HFF-Myc (cell line): ENCODE results near the gene ECHS1.

Source experiments
- DNase-seq: peaks from one replicate; pipeline ENCODE4 v3.0.0-alpha.2; 2011; ENCODE audit warnings: low read depth; ENCODE audit errors: extremely low read depth
- H3K4me3 ChIP-seq: replicated peaks from 2 replicates; pipeline ENCODE4 v1.5.1; 2011; ENCODE audit warnings: low read depth, mild to moderate bottlenecking, control low read depth, low read length
- CTCF ChIP-seq: IDR thresholded peaks from 2 replicates; pipeline ENCODE4 v1.5.1; 2012; ENCODE audit warnings: mild to moderate bottlenecking, low read depth, low read length, control low read depth; ENCODE audit errors: missing control alignments

ECHS1 gene

GRCh38 chr10:133332936-133333699, 40.0 kb downstream of the ECHS1 start:
- H3K4me3 ChIP-seq, result no peak overlapping the region
- DNase-seq, result no peak
- no peak for TF ChIP-seq CTCF

GRCh38 chr10:133329491-133330202, 43.5 kb downstream of the ECHS1 start:
- peak; percentile 95 for TF ChIP-seq CTCF
- no peak overlapping the region for H3K4me3 ChIP-seq
- no peak for DNase-seq

- no peak for DNase-seq
- H3K4me3 ChIP-seq, result no peak overlapping the region
- no peak for TF ChIP-seq CTCF
Measured at GRCh38 chr10:133328358-133329343, 44.5 kb downstream of the ECHS1 start.

GRCh38 chr10:133327651-133328357, 45.4 kb downstream of the ECHS1 start:
- DNase-seq, result no peak
- TF ChIP-seq CTCF, result no peak
- H3K4me3 ChIP-seq, result no peak overlapping the region

- no peak overlapping the region for H3K4me3 ChIP-seq
- DNase-seq, result no peak
- TF ChIP-seq CTCF, result no peak
Measured at GRCh38 chr10:133326745-133327650, 46.2 kb downstream of the ECHS1 start.
